Raji (cell line): ENCODE data around the gene ADAD2.

ENCODE experiments used
- POLR2A ChIP-seq: IDR thresholded peaks from 2 replicates; pipeline ENCODE4 v1.6.1; 2011; ENCODE audit warnings: low read depth, low read length, control low read depth; ENCODE audit not compliant: insufficient read depth

ADAD2 gene

GRCh38 chr16:84245956-84246678 is 55.2 kb downstream of the ADAD2 start:
- TF ChIP-seq POLR2A = no peak

DNA sequence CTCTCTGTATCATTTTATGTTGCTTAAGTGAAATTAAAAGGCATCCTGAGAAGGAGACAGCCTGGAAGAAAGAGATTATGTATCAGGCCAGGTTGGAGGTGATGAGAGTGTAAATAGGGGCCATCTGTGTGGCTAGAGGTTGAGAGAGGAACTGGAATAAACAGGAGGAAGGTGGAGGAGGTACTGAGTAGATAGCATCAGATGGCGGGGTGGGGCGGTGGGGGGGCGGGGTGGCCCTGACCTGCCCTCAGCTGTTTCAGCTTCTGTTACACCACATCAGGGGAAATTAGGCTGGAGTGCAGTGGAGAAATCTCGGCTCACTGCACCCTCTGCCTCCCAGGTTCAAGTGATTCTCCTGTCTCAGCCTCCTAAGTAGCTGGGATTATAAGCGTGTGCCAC is 55.7 kb downstream of the ADAD2 start:
- TF ChIP-seq POLR2A = no peak
